SH-SY5Y (cell line): Measurements from ENCODE around the gene NOD1.

ENCODE experiments used
- GATA2 ChIP-seq: IDR thresholded peaks from 2 replicates; pipeline ENCODE4 v1.6.1; 2011; ENCODE audit warnings: mild to moderate bottlenecking, low read depth, low read length
- GATA3 ChIP-seq: IDR thresholded peaks from 2 replicates; pipeline ENCODE4 v1.6.1; 2011; ENCODE audit warnings: low read depth, mild to moderate bottlenecking, low read length, moderate library complexity

- TF ChIP-seq GATA2 (no peak), GATA3 (no peak)
Observed at GRCh38 chr7:30467271-30467670, 11.3 kb downstream of the NOD1 start.
